Subcutaneous adipose tissue (tissue), 4 donors: Measurements from ENCODE around the gene LUZP2. TPM values are rescaled to one million over a fixed set of nuclear protein-coding genes. Genes with fewer than 3 reads are reported as not detected.

Experiments
- CTCF ChIP-seq: fragments of 450-650 bp; IDR thresholded peaks from one replicate; pipeline ENCODE4 v1.5.1; 2016; ENCODE audit warnings: low read depth, mild to moderate bottlenecking, control low read depth, antibody characterized with exemption, moderate library complexity
- total RNA-seq, 4 donors: library from RNA; depleted of rRNA; stranded (reverse); fragments of >200 nt; gene quantifications; one replicate each; pipeline ENCODE4 v1.1.0, GENCODE V29; 2016

Gene LUZP2
- total RNA-seq, 4 donors from 2014 or later: 0.33 to 0.66 (median 0.38) TPM; not detected in 1

GRCh38 chr11:24625975-24626374 is 129.1 kb downstream of the LUZP2 start:
- TF ChIP-seq CTCF: no peak

GRCh38 chr11:24628224-24628776 is 131.4 kb downstream of the LUZP2 start:
- no peak for TF ChIP-seq CTCF

GRCh38 chr11:24634606-24635160 is 137.8 kb downstream of the LUZP2 start:
- no peak for TF ChIP-seq CTCF

DNA sequence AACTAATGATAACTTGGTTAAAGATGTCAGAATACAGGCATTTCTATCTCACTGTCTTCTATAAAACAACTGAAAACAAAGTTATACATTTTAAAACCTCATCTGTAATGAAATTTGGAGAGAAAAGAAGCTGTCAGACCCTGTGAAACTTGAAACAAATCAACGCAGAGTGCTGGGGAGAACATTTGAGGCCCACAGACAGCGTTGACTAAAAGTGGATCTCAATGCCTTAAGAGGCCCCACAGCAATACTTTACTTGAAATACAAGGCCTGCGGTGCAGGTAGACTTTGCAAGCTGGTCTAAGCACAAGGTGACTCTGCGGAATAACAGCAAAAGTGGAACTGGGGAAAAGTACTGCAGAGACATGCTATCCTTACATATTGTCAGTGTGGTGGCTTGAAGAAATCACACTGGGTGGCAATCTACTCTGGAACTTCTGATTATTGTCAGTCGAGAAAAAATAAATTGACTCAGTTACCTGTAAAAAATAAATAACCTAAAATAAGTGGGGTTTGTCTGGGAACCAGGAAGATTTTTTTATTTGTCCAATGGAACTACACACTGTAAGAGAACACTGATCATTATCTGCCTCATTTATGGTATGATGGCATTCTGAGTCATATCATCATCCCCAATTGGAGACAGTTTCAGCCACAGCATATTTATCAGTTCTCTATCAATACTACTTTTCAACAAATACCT is 138.9 kb downstream of the LUZP2 start:
- TF ChIP-seq CTCF: no peak

GRCh38 chr11:24636291-24636629 is 139.4 kb downstream of the LUZP2 start:
- no peak for TF ChIP-seq CTCF

DNA sequence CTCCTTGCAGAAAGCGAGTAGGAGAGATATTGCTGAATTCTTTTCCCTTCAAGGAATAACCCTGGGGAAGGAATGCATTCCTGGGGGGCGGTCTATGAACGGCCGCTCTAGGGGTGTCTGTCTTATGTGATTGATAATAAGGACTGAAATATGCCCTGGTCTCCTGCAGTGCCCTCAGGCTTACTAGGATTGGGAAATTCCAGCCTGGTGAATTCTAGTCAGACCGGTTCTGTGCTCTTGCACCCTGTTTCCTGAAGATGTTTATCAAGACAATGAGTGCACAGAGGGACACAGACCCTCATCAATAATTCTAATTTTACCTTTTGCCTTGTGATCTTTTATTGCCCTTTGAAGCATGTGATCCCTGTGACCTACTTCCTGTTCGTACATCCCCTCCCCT is 140.7 kb downstream of the LUZP2 start:
- TF ChIP-seq CTCF: no peak

DNA sequence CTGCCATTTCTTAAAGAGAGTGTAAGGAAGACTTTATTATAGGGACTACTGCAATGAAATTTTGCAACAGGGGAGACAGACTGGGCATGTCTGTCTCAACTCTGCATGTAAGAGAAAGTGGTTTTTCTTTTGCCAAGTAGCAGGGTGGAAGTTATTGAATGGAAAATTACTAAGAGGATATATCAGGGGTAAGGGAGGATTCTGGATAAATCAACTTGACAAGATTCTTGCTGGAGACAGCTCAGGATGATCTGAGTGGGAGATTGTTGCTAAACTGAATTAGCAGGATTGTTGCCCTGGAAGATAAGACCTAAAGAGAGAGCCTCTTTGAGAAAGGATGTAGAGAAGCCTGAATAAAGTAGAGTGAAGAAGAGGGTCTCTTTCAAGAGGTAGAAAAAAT is 145.8 kb downstream of the LUZP2 start:
- TF ChIP-seq CTCF: no peak
